Activated CD4-positive, alpha-beta T cell treated with anti-CD3 and anti-CD28 coated beads for 24 hours (primary cell): ENCODE data around the gene NOP14.
"Not testable (repeated sequence)": the region's sequence is repeated elsewhere in the genome, so short reads cannot be mapped to it uniquely, and the experiment has no call there.

ENCODE experiments used
- DNase-seq, 2 donors: peaks; one replicate each; pipeline ENCODE4 v3.0.0-alpha.2; 2020; ENCODE audit warnings: low read depth in 2 of 2

The NOP14 gene

DNA sequence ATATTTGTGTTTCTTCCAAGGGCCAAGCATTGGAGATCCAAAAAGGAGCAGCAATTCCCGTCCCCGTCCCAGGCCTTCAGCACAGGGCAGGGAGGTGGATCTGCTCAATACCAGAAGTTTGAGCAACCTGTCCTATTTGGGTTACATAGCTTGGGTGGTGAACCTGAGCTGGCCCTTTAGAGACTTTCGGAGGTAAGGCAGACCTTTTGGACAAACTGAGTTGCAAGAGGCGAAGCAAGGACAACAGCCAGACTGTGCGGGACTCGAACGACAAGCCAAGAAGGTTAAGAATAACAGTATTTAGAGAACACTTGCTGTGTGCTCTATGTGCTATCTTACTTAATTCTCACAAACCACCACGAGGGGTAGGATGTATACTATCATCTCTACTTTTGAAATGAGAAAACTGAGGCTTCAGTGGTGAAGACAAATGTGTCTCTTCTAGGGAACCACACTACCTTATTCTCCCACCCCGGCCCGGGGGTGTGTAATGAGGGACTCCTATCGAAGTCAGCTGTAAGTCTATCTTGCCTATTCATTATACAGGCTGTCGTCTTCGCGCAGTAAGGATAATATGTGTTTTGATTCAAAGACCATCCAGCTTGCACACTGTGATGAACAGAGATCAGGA, 1.3 kb downstream of the NOP14 start:
- DNase-seq, result peak; percentile 40 to 52

DNA sequence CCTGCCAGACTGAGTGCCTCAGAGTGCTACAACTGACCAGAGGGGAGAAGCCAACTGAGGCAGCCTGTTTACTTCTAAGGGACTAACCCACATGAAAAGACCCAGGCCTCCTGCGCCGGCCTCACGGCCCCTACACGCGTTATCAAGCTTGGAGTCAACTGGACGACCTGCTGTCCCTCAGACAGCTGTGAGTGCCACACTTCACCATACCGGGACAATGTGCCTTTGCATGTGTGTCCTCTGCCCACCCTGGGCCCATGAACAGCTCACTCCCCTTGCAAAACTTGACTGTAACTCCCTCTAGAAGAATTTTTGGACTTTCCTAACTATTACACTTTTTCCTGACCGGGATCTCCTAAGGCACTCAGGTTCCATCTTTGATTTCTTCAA, 1.8 kb downstream of the NOP14 start:
- DNase-seq, result no peak

DNA sequence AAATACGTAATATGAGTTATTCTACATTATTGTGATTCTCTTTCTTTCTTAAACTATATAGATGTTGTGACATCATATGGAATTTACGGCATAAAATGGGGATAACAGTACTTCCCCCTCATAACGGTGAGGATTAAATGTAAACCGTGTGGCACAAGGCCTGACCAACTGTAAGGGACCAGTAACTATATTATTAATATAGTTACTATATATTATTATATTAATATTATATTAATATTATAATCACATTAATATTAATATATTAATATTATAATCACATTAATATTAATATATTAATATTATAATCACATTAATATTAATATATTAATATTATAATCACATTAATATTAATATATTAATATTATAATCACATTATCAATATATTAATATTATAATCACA, 2.8 kb downstream of the NOP14 start:
- not testable (repeated sequence) for DNase-seq

DNA sequence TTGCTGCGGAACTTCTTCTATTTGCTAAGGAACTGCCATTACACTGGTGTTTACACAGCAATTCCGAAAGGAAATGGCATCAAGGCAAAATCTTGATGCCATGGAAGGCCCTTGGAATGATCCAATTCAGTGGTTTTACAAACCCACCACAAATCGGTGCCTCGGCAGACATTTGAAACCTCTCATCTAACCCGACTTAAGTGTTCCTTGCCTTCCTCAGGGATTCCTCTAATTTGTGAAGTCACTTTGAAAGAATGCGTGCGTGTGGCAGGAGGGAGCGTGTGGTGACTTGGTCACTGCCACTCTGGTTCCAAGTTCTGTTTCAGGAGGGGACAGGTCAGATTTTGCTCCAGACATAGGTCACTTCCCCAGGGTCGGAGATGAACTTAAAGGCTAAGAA, 4.8 kb downstream of the NOP14 start:
- DNase-seq, result no peak

DNA sequence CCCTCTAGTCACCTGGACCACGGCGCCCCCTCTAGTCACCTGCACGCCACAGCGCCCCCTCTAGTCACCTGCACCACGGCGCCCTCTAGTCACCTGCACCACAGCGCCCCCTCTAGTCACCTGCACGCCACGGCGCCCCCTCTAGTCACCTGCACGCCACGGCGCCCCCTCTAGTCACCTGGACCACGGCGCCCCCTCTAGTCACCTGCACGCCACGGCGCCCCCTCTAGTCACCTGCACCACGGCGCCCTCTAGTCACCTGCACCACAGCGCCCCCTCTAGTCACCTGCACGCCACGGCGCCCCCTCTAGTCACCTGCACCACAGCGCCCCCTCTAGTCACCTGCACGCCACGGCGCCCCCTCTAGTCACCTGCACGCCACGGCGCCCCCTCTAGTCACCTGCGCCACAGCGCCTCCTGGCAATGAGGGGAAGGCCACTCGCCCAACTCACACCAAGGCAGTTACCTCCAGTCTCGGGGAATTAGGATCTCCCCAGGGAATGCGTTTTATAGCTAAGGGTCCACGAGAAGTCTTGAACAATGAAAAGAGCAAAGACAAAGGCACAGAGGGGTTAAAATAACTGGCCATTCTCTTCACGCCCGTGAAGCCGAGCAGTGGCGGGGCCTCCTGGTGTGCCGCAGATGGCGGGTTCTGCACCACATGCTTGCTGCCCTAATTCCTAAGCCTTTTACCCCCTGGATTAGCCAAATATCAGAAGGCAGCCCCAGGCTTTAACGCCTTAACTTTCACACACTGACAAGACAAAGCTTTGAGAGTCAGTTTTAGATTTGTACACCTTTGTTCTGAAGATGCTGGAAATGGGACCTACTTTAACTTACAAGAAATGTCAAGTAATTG, 7.8 kb downstream of the NOP14 start:
- DNase-seq, result not testable (repeated sequence)

DNA sequence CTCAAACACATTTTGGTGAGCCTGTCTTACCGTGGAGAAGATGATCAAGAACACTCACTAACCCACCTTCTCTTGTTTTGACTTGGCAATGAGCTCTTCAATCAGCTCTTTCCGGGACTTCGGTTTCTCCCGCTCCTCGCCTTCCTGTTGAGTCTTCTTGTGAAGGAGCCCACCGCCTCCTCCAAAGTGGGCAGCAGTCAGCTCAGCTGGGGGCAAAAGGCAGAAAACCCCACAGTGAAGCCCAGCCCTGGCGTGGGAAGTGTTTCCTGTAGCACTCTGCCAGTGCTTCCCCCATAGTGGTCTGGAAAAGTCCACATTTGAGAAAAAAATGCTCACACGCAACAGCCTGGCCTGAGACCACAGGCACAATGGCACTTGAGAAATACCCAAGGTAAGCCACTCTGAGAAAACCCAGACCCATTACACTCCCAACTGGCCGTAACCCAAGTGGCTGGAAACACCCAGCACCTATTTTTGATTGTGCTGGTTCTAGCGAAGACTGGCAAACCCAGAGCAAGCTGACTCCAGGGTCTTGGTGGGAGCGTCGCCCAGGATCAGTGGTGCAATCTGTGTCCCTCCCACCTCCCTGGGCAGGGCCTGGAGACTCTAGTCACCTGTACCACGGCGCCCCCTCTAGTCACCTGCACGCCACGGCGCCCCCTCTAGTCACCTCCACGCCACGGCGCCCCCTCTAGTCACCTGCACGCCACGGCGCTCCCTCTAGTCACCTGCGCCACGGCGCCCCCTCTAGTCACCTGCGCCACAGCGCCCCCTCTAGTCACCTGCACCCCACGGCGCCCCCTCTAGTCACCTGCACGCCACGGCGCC, 8.6 kb downstream of the NOP14 start:
- peak; percentile 59 to 69 for DNase-seq

DNA sequence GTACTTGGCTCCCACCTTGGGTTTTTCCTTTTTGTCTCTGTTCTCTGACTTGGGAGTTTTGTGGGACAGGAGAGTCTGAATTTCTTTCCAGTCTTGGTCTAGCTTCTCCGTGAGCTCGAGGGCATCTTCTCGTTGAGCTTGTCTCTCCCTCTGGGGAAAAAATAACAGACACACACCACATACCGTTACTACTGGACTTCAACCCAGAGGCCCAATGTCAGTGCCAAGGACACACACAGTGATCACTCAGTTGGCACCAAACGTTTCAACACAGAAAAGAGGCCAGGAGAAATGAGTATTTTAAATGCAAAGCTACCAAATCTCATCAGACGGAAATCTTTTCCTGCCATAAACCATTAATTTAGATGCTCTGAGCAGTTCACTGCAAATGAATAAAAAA, 9.7 kb downstream of the NOP14 start:
- no peak for DNase-seq

DNA sequence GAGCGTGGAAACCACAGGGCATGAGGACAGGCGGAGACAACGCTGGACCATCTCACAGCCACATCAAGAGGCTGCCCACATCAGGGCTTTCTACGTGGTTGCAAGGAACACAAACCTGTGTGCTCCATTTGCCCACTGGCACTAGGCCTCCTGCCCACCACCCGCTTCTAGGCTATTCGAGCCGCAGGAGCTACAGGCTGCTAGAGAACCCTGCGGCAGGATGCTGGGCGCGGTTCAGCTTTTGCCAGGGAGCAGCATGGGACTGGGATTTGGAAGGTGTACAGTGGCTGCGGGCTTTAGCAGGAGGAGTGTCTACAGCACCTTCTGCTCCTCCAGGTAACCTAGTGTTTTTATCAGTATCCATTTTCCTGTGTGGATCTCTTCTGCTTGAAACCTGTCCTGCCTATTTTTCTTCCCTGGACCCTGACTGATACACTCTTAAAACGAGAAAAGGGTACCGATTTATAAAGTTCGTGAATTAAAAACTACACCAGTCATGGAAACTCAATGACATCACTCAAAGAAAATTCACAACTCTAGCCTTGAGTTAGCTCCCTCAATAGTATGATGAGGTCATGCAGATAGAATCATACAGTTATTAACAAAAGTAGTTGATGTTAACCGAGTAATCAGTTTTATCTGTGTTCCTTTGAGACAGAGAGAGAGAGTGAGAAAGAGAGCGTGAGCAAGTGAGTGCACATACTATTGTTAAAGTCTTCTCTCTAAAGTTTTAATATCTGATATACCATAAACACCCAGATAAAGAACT, 12.8 kb downstream of the NOP14 start:
- no peak for DNase-seq

DNA sequence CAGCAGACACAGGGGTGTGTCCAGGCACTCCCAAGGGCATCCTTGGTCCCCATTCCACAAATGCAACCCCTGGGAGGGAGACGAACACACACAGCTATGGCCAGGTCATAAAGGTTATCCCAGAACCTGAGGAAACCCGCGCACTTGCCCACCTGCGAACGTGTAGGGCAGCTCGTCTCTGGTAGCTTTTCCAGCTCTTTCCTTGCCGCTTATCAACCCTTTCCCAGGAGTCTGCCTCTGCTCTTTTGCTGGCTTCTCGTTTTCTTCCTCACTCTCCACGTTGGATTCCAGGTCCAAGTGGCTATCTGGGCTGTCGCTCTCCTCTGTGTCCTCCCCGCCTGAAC, 13.5 kb downstream of the NOP14 start:
- DNase-seq, result no peak

DNA sequence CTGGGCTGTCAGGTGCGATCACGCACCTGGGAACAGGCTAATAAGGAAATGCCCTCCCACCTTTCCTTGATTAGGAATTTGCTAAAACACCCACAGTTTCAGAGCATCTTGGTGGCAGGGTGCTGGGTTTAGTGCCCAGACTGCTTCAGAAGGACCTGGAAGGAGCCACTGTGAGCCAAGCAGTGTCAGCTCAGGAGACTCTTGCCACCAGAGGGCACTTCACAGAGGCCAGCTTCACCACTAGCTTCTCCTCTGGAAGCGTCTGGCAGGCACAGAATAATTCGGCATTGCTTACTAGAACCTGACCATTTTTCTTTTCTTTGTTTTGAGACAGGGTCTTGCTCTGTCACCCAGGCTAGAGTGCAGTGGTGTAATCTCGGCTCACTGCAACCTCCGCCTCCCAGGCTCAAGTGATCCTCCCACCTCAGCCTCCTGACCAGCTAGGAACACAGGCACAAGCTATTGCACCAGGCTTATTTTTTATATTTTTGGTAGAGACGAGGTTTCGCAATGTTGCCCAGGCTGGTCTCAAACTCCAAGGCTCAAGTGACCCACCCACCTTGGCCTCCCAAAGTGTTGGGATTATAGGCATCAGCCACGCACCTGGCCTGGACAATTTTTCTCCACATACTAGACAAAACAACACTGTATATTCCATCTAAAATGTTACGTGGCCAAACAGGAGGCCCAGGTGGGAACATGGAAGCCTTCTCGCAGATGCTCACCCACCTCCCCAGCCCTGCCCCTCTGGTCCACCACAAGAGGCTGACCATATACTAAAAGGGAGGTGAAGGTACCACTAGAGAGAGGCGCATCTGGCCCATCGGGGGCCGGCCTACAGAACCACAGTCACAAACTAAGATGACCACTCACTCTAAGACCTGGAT, 14.1 kb downstream of the NOP14 start:
- DNase-seq, result no peak

DNA sequence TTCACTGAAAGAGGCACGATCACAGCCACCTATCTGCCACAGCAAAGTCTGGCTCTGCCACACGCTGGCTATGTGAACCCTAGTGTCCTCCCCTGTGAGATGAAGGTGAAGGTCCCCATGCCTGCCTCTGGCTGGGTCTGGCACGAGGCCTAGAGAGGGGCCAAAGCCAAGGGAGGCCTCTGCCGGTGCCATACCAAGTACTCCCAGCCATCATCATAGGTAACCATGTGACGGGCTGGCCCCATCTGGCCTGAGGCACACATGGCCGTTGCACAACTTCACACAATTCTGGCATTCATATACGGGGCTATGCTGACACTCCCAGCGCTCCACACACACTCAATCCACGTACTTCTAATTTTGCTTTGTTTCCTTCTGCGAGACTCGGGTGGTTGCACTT, 15.3 kb downstream of the NOP14 start:
- DNase-seq, result no peak

DNA sequence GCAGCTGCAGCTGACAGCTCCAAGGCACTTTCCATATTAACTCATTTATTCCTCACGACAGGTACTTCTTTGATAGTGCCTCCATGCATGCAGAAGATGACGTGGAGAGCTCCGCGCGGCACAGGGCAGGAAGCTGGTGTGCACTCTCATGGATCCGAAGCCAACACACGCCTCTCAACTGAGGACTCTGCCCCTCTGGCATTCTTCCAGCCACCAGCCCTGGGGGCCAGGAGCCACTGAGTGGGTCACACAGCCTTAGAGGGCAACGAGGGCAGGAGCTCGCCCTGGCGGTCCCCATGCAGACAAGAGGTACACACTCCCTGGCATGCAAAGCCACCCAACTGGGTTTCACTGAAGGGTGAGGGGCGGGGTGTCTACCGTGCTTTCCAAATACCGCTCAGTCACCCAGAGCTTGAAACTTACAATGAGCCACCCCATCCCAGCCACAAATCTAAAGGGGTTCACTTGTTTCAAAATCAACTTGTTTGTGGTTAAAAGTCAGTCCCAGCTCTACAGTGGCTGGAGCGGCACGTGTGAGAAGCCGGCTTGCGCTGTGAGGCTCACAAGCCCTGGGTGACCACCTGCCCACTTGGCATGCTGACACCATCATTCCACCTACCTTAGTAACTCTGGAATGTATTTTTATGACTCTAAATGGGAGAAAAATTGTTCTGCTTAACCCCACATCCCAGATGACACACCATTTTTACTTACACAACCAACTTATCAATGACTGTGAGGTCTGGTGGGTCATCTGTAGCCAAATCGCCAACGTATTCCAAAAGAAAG, 16.2 kb downstream of the NOP14 start:
- no peak for DNase-seq

DNA sequence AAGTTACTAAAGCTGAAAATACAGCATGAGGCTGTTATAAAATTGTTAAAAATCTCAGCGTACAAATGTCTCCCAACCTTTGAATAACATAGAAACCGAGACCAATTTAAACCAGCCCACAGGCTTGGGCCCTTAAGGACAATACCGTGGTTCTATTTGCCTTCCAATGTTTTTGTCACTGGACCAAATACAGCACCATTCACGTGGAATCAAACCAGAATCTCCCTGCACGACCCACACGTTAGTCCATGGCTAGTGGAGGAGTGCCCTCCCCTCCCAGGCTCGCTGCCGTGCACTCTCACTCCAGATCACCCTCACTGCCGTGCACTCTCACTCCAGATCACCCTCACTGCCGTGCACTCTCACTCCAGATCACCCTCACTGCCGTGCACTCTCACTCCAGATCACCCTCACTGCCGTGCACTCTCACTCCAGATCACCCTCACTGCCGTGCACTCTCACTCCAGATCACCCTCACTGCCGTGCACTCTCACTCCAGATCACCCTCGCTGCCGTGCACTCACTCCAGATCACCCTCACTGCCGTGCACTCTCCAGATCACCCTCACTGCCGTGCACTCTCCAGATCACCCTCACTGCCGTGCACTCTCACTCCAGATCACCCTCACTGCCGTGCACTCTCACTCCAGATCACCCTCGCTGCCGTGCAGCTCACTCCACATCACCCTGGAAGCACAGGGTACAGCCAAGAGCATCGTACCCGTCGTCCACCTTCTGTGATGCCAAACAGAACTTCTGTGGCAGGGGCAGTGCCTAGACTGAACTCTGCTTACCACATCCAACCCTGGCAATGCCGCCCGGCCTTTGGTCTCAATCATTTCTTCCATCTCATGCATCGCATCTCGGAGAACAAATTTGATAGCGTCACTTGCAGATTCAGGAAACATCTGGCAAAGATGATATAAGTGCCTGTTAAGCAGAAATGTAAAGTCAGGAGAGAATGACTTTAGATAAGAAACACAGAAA, 17.3 kb downstream of the NOP14 start:
- not testable (repeated sequence) for DNase-seq

DNA sequence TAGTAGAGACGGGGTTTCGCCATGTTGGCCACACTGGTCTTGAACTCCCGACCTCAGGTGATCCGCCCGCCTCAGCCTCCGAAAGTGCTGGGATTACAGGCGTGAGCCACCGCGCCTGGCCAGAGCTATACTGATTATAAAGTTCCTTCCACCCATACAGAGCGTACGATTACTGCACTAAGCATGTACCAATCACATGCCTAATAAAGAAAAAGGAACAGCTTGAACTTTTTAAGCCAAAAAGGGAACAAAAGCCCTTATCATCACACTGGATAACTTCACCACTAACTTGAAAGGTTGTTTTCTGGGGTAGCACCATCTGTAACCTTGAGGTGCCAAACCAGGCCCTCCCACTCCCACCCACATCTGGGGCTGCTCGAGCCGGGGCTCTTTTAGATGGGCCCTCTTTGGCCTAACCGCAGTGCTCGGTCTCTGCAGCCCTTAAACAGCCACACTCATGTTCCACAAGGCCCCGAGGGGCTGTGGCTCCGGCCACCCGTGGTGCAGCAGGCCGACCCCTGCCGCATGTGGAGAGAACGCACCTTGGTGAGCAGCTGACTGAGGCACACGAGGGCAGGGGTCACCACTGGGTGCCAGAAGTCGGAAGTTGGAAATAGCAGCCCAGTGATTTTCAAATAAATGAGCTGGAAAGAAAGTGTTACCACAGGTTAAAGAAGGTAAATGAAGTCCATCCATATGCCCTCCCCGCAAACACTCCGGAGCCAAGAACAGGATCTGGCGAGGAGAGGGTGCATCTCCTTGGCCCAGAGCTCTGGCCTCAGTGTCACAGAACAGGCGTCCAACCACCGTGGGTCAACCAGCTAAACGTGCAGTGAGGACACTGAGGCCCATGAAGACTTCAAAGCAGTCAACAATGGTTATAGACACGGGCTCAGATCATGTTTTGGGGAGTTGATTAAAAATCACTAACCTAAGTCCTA, 18.4 kb downstream of the NOP14 start:
- no peak for DNase-seq

DNA sequence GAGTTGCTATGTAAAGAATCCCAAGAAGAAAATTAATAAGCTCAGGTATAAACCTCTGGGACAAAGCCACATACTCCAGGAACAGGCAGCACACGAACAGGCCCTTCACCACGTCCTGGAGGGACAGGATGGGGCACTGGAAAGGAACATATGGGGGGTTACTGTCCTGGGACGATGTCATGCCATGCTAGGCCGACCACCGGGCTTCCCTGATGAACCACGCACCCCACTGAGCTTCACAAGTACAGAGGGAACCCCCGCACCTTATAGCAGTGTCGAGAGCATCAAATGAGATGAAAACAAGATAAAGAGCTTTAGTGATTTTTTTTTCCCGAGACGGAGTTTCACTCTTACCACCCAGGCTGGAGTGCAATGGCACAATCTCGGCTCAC, 19.1 kb downstream of the NOP14 start:
- no peak for DNase-seq

DNA sequence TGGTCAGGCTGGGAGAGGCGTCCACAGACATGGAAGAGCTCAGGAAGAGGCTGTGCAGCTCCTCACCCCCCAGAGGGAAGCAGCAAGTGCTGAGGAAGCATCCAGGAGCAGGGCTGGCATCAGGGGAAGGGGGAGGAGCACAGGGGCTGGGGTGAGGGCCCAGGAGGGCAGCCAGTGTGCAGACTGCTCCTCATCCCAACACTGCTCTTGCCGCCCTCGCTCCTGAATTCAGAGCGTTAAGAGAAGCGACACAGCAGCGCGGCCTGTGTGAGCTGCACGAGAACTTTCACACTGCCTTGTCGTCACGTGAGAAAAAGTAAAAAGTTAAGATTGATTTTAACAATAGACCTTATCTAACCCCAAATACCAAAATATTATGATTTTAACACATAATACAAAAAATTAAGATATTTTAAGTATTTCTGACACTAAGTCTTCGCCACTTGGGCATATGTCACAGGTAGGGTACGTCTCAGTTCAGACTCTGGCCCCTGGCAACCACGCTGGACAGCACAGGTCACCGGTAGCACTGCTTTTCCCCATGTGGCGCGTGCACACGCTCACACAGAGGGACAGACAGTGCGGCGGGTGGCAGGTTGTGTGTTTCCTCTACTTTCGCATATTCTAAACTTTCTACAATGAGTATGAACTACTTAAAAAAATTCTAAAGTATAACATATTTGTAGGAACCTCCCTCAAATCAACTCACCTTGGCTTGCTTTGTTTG, 19.7 kb downstream of the NOP14 start:
- DNase-seq, result no peak
